ENCODE results near the gene F11.
"Not testable (repeated sequence)": the region's sequence is repeated elsewhere in the genome, so short reads cannot be mapped to it uniquely, and the experiment has no call there.

Gene F11

DNA sequence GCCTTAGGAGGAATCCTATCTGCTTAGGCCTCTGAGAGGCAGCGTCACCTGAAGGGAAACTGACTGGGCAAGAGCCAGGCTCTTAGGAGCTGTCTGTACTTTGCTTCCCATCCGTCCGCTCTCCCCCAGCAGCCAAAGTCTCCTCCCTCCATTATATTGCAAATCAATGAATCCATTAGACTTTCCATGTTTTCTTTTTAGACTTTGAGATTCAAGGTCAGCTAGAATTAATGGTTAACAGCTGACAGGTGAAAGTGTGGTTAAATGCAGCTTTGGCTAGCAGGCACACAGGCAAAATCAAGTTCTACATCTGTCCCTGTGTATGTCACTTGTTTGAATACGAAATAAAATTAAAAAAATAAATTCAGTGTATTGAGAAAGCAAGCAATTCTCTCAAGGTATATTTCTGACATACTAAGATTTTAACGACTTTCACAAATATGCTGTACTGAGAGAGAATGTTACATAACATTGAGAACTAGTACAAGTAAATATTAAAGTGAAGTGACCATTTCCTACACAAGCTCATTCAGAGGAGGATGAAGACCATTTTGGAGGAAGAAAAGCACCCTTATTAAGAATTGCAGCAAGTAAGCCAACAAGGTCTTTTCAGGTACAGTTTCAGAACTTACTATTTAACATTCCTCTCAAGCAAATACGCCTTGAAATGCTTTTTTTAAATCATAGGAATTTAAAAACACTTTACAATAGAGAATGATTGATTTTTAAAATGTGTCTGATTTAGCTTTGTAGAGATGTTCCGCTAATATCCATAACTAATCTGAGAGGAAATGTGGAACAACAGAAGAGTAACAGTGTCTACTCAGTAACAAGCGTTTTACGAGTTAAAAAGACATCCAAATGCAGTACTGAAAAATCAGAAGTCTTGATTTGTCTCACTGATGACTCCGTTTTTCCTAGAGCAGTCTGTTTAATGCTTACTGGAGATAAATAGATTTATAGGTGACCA is at the start of gene F11:
TSS of gene F11 (plus strand) at position 507 of the 970 bp plus-strand sequence. CDS start 948 bp downstream, outside the sequence.
- no peak for DNase-seq

DNA sequence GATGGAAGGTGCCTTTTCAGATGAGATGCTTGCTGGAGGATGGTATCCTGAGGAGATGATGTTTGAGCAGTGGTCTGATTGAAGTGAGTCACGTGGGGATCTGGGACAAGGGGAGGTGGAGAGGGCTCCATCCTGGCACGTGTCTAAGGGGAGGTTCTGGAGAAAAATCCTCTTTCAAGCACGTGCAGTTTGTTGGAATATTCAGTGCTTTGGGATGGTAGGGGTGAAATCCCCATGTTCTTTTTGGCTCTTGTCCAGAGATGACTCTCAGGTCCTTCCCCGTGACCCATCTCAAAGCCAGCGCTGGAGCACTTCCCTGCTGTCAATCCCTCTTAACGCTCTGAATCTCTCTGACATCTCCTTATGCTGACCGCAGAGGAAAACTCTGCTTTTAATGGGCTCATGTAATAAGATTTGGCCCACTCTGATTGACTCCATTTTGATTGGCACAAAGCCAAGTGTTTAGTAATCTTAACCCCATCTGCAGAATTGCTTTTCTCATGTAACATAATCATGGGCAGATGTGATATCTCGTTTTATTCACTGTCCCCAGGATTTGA is 49.4 kb upstream of the F11 start:
- DNase-seq: no peak

DNA sequence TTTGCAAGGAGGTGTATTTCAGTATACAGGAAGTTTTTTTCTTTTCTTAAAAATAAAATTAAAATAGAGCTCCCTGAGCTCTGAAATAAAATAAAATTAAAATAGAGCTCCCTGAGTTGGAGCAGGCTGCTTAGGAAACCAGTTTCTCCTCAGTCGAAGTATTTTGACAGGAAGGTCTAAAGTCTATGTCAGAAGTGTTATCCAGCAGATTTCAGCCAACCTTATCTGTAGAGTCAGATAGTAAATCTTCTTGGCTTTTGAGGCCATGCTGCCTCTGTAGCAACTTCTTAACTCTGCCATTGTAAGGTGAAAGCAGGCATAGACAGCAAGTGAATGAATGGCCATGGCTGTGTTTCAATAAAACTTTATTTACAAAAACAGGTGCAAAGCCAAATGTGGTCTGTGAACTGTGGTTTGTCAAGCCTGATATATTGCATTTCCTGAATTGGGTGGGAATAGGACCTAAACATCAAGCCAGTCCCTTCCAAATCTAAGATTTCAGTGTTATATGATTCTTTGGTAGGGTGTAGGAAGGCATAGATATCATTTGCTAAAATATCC is 48.2 kb upstream of the F11 start:
- DNase-seq: no peak

DNA sequence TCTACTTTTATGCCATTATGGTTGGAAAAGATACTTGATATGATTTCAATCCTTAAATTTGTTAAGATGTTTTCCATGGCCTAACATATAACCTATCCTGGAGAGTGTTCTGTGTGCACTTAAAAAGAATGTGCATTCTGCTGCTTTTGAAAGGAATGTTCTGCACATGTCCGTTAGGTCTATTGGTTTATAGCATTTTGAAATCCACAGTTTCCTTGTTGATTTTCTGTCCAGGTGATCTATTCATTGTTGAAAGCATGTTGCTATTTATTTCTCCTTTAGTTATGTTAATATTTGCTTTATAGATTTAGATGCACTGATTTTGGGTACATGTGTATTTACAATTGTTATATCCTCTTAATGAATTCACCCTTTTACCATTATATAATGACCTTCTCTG is 44.4 kb upstream of the F11 start:
- DNase-seq: no peak

- DNase-seq: no peak
These were observed 40.1 kb upstream of the F11 start for GRCh38 chr4:186225848-186226247.

DNA sequence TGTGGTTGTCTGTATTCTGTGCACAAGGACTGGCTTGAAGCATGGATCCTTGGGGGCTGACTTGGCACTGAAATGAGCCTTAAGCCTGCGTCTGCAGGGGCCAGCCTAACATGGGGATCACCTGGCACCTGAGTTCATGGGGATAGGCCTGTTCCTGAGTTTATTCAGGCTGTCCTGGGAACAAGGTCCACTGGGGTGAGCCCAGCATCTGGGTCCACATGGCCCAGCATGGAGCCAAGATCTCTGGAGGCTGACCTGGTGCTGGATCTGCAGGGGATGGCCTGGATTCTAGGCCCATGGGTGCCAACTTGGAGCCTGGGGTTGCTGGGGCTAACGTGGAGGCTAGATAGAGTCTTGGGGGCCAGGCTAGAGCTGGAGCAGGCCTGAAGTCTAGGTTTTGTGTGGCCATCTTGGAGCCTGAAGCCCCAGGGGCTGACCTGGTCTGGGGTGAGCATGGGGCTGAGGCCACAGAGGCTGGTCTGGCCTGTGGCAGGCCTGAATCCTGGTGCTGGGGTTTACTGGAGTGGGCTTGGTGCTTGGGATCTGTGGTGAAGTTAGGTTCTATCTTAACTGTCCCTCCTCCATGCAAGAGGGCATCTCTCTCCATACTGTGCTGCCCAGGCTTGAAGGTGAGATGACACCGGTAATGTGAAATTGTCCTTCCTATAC is 39.3 kb upstream of the F11 start:
- no peak for DNase-seq

GRCh38 chr4:186227221-186227620 is 38.8 kb upstream of the F11 start, which contains the start of gene KLKB1:
KLKB1 (plus strand) TSS chr4:186227507; CDS start chr4:186228196, 689 bp downstream.
- DNase-seq: no peak

GRCh38 chr4:186227744-186228513 is 38.1 kb upstream of the F11 start:
- DNase-seq: no peak

DNA sequence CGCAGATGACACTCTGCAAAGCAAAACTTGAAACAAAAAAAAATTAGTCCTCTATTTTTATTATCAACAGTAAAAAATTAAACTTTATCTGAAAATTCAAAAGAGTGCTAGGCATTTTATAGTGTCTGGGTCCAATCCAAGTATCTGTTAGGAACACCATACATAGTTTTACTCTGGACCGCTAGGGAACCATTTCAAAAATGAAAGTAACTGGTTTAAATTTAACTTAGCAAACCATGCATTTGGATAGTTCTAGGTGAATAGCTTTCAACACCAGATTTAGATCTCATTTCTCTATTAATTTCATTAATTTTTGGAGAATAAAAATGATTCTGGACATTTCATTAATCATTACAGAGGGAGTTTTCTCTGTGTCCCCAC is 37.5 kb upstream of the F11 start:
- DNase-seq: no peak

DNA sequence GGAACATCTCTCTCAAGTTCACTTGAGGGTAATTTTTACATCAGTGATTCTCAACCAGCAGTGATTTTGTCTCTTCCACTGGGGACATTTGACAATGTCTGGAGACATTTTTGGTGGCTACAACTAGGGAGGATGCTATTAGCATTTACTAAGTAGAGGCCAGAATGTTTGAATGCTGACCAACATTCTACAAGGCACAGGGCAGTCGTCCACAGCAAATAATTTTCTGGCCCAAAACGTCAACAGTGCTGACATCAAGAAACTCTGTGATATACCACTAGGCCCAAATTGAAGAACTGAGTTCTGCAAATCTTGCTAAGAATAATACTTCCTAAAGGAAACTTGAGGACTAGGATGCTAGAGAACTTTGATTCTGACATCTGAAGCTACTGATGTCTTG is 31.6 kb upstream of the F11 start:
- DNase-seq: no peak

DNA sequence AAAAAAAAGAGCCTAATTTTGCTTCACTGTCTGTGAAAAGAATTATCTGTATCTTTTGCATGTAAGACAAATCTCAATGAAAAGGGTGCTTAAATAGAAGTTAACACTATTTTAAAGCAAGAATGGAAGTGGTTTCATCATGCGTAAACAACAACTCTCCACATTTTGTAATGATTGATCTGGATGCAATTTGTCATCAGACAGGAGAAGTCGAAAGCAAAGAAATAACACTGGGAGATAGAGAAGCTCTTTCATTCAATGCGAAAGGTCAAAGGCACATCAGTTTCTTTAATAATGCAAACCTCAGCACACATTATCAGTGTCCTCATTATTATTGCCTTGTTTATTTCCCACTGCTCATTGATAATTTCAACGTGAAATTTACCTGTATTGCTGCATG is 29.9 kb upstream of the F11 start:
- DNase-seq: no peak

- DNase-seq: no peak
These were observed 25.5 kb upstream of the F11 start for GRCh38 chr4:186240452-186240847.

DNA sequence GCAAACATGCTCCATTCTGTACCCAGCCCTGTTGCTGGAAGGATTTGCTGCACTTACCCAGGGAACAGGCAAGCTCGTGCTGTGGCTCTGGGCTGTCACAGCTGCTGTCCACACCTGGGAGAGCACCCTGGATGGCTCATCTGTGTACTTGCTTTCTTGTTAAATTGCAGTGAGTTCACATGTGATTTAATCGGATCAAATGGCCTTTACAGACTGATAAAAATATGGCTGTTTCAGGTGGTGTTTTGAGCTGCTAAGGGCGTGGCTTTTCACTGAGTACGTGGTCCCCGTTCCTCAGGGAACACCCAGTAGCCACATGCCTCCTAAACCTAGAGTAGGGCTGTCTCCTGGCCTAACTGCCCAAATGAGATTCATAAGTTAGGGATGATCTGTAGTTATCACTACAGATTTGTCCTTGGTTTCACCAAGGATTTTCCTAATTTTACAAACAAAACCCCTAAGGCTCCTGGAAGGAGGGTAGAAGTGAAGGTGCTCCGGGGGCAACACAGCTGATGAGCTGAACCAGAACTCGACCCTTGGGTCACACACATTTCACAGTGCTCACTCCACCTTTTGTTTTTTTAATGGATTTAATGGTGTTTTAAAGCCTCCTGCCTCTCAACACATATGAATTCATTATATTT is 25.0 kb upstream of the F11 start:
- DNase-seq: no peak

DNA sequence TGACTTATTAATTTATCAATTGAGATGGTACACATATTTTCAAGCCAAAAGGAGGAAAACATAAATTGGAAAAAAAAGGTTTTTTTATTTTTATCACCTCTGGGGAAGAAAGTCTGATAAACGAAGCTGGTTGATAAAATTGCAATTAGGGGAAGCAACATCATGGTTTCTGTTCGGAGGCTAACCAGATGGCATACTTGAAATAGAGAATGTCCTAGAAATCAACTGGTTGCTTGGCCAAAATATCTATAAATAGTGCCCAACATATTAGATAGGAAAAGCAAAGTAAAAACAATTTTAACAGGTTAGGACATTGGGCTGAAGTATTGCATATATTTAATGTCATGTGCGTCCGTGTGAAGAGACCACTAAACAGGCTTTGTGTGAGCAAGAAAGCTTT is 24.4 kb upstream of the F11 start:
- DNase-seq: no peak

DNA sequence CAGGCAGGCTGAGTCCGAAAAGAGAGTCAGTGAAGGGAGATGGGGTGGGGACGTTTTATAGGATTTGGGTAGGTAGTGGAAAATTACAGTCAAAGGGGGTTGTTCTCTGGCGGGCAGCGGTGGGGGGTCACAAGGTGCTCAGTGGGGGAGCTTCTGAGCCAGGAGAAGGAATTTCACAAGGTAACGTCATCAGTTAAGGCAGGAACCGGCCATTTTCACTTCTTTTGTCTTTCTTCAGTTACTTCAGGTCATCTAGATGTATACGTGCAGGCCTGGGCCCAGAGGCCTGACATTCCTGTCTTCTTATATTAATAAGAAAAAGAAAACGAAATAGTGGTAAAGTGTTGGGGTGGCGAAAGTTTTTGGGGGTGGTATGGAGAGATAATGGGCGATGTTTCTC is 24.0 kb upstream of the F11 start:
- DNase-seq: not testable (repeated sequence)

DNA sequence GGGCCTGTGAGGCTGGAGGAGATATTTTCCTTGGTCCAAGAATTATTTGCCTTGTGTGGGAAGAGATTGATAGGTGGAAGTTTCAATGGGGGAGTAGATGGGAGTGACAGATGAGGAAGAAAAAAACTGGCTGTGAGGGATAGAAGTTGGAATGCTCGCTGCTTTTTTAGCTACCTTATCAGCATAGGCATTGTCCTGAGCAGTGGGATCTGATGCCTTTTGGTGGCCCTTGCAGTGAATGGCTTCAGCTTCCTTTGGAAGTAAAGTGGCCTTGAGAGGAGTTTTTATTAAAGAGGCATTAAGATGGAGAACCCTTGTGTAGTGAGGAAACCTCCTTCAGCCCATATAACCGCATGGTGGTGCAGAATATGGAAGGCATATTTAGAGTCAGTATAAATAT is 22.7 kb upstream of the F11 start:
- DNase-seq: no peak

DNA sequence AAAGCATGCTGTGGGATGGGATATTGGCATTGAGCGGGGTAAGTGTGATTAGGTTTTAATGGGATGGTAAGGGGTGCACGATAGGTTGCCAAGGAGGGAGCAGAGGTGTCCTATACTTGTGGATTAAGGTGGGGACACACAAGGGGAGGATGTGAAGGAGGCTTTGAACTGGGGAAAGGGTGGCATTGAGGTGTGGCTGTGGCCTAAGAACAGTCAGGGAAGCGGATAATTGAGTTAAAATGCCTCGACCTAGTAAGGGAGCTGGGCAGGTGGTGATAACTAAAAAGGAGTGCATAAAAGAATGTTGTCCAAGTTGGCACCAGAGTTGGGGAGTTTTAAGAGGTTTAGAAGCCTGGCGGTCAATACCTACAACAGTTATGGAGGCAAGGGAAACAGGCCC is 21.2 kb upstream of the F11 start:
- DNase-seq: no peak

GRCh38 chr4:186247062-186247752 is 18.8 kb upstream of the F11 start:
- DNase-seq: not testable (repeated sequence)

GRCh38 chr4:186248643-186249042 is 17.3 kb upstream of the F11 start:
- DNase-seq: no peak

DNA sequence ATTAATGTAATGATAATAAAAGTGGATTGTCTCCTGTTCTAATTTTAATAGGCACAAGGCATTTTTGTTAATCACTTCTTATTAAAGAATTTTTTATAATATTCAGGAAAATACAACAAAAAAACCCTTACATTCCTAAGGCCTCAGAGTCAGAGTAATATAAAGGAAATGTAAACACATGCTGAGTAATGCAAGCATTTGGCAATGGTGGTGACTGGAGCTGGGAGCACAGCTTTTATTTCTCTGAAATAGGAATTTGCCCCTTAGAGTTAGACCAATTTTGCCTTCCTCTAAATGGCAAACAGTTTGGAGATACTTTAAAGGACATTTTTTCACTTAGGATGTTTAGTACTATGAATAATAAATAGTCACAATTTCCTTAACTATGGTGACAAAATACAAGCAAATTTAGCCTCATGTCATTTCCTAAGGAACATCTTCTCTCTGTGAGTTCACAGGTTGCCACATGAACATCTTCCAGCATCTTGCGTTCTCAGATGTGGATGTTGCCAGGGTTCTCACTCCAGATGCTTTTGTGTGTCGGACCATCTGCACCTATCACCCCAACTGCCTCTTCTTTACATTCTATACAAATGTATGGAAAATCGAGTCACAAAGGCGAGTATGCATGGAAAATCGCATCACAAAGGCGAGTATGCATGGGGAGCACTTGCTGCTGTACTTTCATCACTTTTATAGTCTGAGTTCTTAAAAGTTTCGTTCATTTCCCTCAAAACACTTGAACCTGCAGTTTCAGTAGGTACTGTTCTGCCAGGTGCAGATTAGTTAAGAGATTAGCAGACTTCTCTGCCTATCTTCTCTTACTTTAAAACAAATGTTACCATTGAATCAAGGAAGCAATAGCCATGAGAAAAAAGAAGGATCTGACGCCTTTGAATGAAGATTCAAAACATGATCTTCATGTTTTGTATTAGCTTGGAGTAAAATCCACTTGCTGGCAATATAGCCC is 15.9 kb upstream of the F11 start:
- DNase-seq: no peak

Data from inflammatory macrophage treated with lipopolysaccharide for 1 hour (primary cell).